H9 (cell line): Measurements from ENCODE around the gene GLDC. TPM values are rescaled to one million over a fixed set of nuclear protein-coding genes. Genes with fewer than 3 reads are reported as not detected.

Experiments
- DNase-seq: peaks from one replicate; pipeline ENCODE4 v3.0.0-alpha.2; 2017
- H2AFZ ChIP-seq: one replicate; pipeline ENCODE4 v1.6.1; 2013; ENCODE audit warnings: mild to moderate bottlenecking, low read length, control low read depth, moderate library complexity
- H2AK5ac ChIP-seq: 2 replicates; pipeline ENCODE4 v1.6.1; 2013; ENCODE audit warnings: low read length, control low read depth, mixed read lengths; ENCODE audit not compliant: insufficient read length
- H2BK120ac ChIP-seq: one replicate; pipeline ENCODE4 v1.6.1; 2013; ENCODE audit warnings: low read depth, mild to moderate bottlenecking, low read length, control low read depth, inconsistent platforms; ENCODE audit not compliant: poor library complexity, severe bottlenecking
- H2BK12ac ChIP-seq: 2 replicates; pipeline ENCODE4 v1.6.1; 2013; ENCODE audit warnings: low read length, control low read depth, mixed read lengths, low read depth; ENCODE audit not compliant: insufficient read length
- H2BK15ac ChIP-seq: 2 replicates; pipeline ENCODE4 v1.6.1; 2013; ENCODE audit warnings: low read depth, low read length, control low read depth
- H2BK20ac ChIP-seq: one replicate; pipeline ENCODE4 v1.6.1; 2013; ENCODE audit warnings: low read depth, mild to moderate bottlenecking, low read length, control low read depth, inconsistent platforms; ENCODE audit not compliant: poor library complexity, severe bottlenecking
- H2BK5ac ChIP-seq: 2 replicates; pipeline ENCODE4 v1.6.1; 2013; ENCODE audit warnings: low read length, control low read depth, mixed read lengths; ENCODE audit not compliant: insufficient read length
- H3K14ac ChIP-seq: 2 replicates; pipeline ENCODE4 v1.6.1; 2013; ENCODE audit warnings: low read length, control low read depth; ENCODE audit not compliant: insufficient read depth
- H3K18ac ChIP-seq: 2 replicates; pipeline ENCODE4 v1.6.1; 2013; ENCODE audit warnings: low read depth, mild to moderate bottlenecking, mixed read lengths, low read length, control low read depth; ENCODE audit not compliant: insufficient read length
- H3K23ac ChIP-seq: 2 replicates; pipeline ENCODE4 v1.6.1; 2013; ENCODE audit warnings: low read length, control low read depth, mixed read lengths, low read depth; ENCODE audit not compliant: insufficient read length
- H3K23me2 ChIP-seq: 2 replicates; pipeline ENCODE4 v1.6.1; 2013; ENCODE audit warnings: low read depth, mild to moderate bottlenecking, mixed read lengths, low read length, control low read depth; ENCODE audit not compliant: insufficient read length, poor library complexity, severe bottlenecking
- H3K27ac ChIP-seq: 2 replicates; pipeline ENCODE4 v1.5.1; 2013; ENCODE audit warnings: low read length, control low read depth, mixed read lengths, low read depth; ENCODE audit not compliant: insufficient read length
- H3K27me3 ChIP-seq: 2 replicates; pipeline ENCODE4 v1.6.1; 2013; ENCODE audit warnings: low read length, control low read depth, inconsistent platforms; ENCODE audit not compliant: insufficient read depth
- H3K4ac ChIP-seq: 2 replicates; pipeline ENCODE4 v1.6.1; 2013; ENCODE audit warnings: low read depth, mild to moderate bottlenecking, control low read depth, inconsistent platforms, low read length, moderate library complexity
- H3K4me1 ChIP-seq: 2 replicates; pipeline ENCODE4 v1.6.1; 2013; ENCODE audit warnings: low read length, control low read depth, inconsistent platforms; ENCODE audit not compliant: insufficient read depth
- H3K4me2 ChIP-seq: 2 replicates; pipeline ENCODE4 v1.6.1; 2013; ENCODE audit warnings: low read length, control low read depth, mixed read lengths; ENCODE audit not compliant: insufficient read length, insufficient read depth
- H3K56ac ChIP-seq: 2 replicates; pipeline ENCODE4 v1.6.1; 2013; ENCODE audit warnings: low read depth, mild to moderate bottlenecking, mixed read lengths, low read length, control low read depth; ENCODE audit not compliant: insufficient read length
- H3K79me1 ChIP-seq: 2 replicates; pipeline ENCODE4 v1.6.1; 2013; ENCODE audit warnings: low read depth, mild to moderate bottlenecking, moderate library complexity, low read length, control low read depth, inconsistent platforms; ENCODE audit not compliant: insufficient read depth, poor library complexity, severe bottlenecking
- H3K79me2 ChIP-seq: 2 replicates; pipeline ENCODE4 v1.6.1; 2013; ENCODE audit warnings: low read length, control low read depth, inconsistent platforms; ENCODE audit not compliant: insufficient read depth
- H3K9ac ChIP-seq: 2 replicates; pipeline ENCODE4 v1.6.1; 2013; ENCODE audit warnings: low read length, control low read depth, mixed read lengths; ENCODE audit not compliant: insufficient read length; ENCODE audit errors: extremely low read depth
- H3K9me3 ChIP-seq: one replicate; pipeline ENCODE4 v1.6.1; 2013; ENCODE audit warnings: low read depth, low read length, inconsistent platforms; ENCODE audit not compliant: control insufficient read depth
- H3T11ph ChIP-seq: one replicate; pipeline ENCODE4 v1.6.1; 2013; ENCODE audit warnings: mild to moderate bottlenecking, low read length, control low read depth, inconsistent platforms
- H4K20me1 ChIP-seq: one replicate; pipeline ENCODE4 v1.6.1; 2013; ENCODE audit not compliant: control insufficient read depth, insufficient read length, insufficient read depth
- H4K5ac ChIP-seq: 2 replicates; pipeline ENCODE4 v1.6.1; 2013; ENCODE audit warnings: low read depth, mild to moderate bottlenecking, mixed read lengths, low read length, control low read depth; ENCODE audit not compliant: insufficient read length
- H4K8ac ChIP-seq: replicated peaks from 2 replicates; pipeline ENCODE4 v1.6.1; 2013; ENCODE audit warnings: low read length, control low read depth, mixed read lengths, low read depth; ENCODE audit not compliant: insufficient read length
- H4K91ac ChIP-seq: 2 replicates; pipeline ENCODE4 v1.6.1; 2013; ENCODE audit warnings: low read depth, mild to moderate bottlenecking, moderate library complexity, mixed read lengths, low read length, control low read depth; ENCODE audit not compliant: insufficient read length
- H3K27ac Mint-ChIP-seq, 3 experiments: 2 replicates in 2 of 3; 3 replicates in 1 of 3; pipeline ENCODE4 v1.8.0; 2020 to 2021; ENCODE audit warnings: mixed read lengths in 3 of 3, mild to moderate bottlenecking in 1 of 3, moderate library complexity in 1 of 3
- H3K27me3 Mint-ChIP-seq: 2 replicates; pipeline ENCODE4 v1.8.0; 2021; ENCODE audit warnings: low read depth, mild to moderate bottlenecking, moderate library complexity, mixed read lengths
- H3K36me3 Mint-ChIP-seq, 3 experiments: 2 replicates in 2 of 3; 3 replicates in 1 of 3; pipeline ENCODE4 v1.8.0; 2020 to 2021; ENCODE audit warnings: low read depth in 3 of 3, mixed read lengths in 3 of 3; ENCODE audit not compliant: insufficient read depth in 1 of 3
- H3K4me1 Mint-ChIP-seq, 2 experiments: 2 replicates each; pipeline ENCODE4 v1.8.0; 2020; ENCODE audit warnings: mixed read lengths in 2 of 2
- H3K4me3 Mint-ChIP-seq, 2 experiments: 2 replicates in 1 of 2; 3 replicates in 1 of 2; pipeline ENCODE4 v1.8.0; 2020 to 2021; ENCODE audit warnings: mild to moderate bottlenecking in 2 of 2, mixed read lengths in 2 of 2, moderate library complexity in 1 of 2
- H3K9me3 Mint-ChIP-seq, 2 experiments: 2 replicates in 1 of 2; 3 replicates in 1 of 2; pipeline ENCODE4 v1.8.0; 2020; ENCODE audit warnings: mild to moderate bottlenecking in 2 of 2, mixed read lengths in 2 of 2, moderate library complexity in 1 of 2
- CTCF ChIP-seq: fragments of 200-600 bp; sonication (generic); conservative IDR thresholded peaks from 3 replicates; pipeline ENCODE4 v1.8.0; 2021; ENCODE audit warnings: antibody characterized with exemption, mild to moderate bottlenecking
- WGBS: extraction: QIAGEN DNeasy Blood & Tissue Kit; methylation state at CpG from one replicate; pipeline ENCODE4 v1.1.7; 2013; ENCODE audit warnings: missing lambda C conversion rate, low lambda C conversion rate, mixed read lengths; ENCODE audit not compliant: insufficient read length; ENCODE audit errors: extremely low coverage; 5-methylcytosine and 5-hydroxymethylcytosine counted together
- total RNA-seq: library from RNA; stranded (reverse); gene quantifications from 2 replicates; pipeline ENCODE4 v1.2.1, GENCODE V29; 2021

The GLDC gene
- total RNA-seq, 1 experiment from 2014 or later, result 74.4 TPM

GRCh38 chr9:6634444-6634843 lies 11.1 kb downstream of the GLDC start:
- no peak overlapping the region for H2BK120ac ChIP-seq
- no peak overlapping the region for H2BK12ac ChIP-seq
- H3K9ac ChIP-seq, result no peak overlapping the region
- H3K79me1 ChIP-seq, result peaks cover 4% of the 10 kb centered on the region
- peaks cover 14% of the 10 kb centered on the region; the same call in 1 of the 2 replicates for H3K79me2 ChIP-seq
- Mint-ChIP-seq H3K27me3 (no peaks in the 10 kb centered on the region), H3K27ac (peak overlapping the region in 2 of 3 experiments; percentile 17 to 39; a peak in 2 of 7 replicates), H3K4me1 (peaks cover 21 to 25% of the 10 kb centered on the region in 2 experiments), H3K36me3 (peaks cover 0 to 6% (median 3%) of the 10 kb centered on the region in 3 experiments; a peak in 2 of 7 replicates), H3K4me3 (no peak overlapping the region), H3K9me3 (no peaks in the 10 kb centered on the region)
- no peak overlapping the region for H3T11ph ChIP-seq
- no peak overlapping the region for H3K27ac ChIP-seq
- no CpG with 5 or more reads among the region's 7 CpGs for WGBS
- H3K4me1 ChIP-seq, result peaks cover 8% of the 10 kb centered on the region; the same call in 1 of the 2 replicates
- no peak overlapping the region for H4K5ac ChIP-seq
- no peak overlapping the region for H2AK5ac ChIP-seq
- H4K8ac ChIP-seq, result no peak overlapping the region
- no peak overlapping the region for H2AFZ ChIP-seq
- no peak overlapping the region for H4K91ac ChIP-seq
- no peak overlapping the region for H3K56ac ChIP-seq
- no peaks in the 10 kb centered on the region for H4K20me1 ChIP-seq
- H3K4ac ChIP-seq, result no peak overlapping the region
- H3K9me3 ChIP-seq, result no peaks in the 10 kb centered on the region
- no peak overlapping the region for H2BK20ac ChIP-seq
- no peak overlapping the region for H3K14ac ChIP-seq
- H3K4me2 ChIP-seq, result no peak overlapping the region
- no peak for DNase-seq
- TF ChIP-seq CTCF, result no peak
- H3K18ac ChIP-seq, result no peak overlapping the region
- H3K23ac ChIP-seq, result no peak overlapping the region
- no peak overlapping the region for H2BK5ac ChIP-seq
- H3K23me2 ChIP-seq, result no peaks in the 10 kb centered on the region
- H2BK15ac ChIP-seq, result no peak overlapping the region
- H3K27me3 ChIP-seq, result no peaks in the 10 kb centered on the region
